ENCODE results near the gene IL17RD.

IL17RD gene

DNA sequence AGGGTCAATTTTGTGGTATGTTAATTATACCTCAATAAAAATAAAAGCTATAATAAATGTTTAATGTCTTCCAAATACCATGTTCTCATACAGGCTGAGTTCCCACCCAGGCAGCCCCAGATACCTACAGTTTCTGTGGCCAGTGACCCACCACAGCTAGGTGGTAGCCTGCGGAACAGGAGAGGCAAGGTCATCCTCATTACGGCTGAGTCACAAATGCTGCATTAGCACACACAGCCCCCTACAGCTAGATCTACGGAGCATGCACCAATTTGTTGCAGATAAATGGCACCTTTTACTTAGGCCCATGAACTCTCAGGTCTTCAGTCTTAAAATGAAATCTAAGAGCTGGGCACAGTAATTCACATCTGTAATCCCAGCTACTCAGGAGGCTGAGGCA lies 99.6 kb downstream of the IL17RD start:
- DNase-seq (ENCODE audit: low read depth in 2 of 2): no peak

GRCh38 chr3:57064572-57064971 lies 100.6 kb downstream of the IL17RD start:
- DNase-seq (ENCODE audit: low read depth in 2 of 2): no peak

DNA sequence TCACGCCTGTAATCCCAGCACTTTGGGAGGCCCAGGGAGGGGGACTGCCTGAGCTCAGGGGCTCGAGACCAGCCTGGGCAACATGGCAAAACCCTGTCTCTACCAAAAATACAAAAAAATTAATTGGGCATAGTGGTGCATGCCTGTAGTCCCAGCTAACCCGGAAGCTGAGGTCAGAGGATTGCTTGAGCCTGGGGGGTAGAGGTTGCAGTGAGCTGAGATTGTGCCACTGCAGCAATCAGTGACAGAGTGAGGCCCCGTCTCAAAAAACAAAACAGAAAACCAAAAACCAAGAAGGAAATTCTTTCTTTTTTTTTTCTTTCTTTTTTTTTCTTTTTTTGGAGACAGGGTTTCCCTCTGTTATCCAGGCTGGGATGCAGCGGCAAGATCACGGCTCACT lies 101.2 kb downstream of the IL17RD start:
- no peak for DNase-seq (ENCODE audit: low read depth in 2 of 2)

GRCh38 chr3:57063032-57063431 lies 102.1 kb downstream of the IL17RD start:
- no peak for DNase-seq (ENCODE audit: low read depth in 2 of 2)

DNA sequence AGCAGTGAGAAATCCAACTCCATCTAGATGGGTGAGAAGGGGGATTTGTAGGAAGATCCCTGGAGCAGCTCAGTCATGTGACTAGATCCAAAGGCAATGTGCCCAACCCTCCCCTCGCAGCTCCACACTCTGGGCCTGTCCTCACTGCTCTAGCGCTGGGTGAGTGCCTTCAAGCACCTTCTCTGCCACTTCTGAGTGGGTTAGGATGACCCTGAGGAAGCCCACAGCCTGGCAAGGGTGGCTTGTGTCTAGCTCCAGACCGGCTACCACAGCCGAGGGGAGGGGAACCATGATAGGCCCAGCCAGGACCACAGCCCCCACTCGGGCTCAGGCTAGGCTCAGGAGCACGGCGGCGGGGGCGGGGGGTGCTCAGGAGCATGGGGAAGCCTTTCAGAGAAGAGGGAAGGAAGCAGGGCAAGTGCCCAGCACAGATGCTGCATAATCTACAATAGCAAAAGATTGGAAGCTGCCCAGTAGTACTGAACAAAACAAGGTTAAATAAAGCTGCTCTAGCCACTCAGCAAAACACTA lies 103.0 kb downstream of the IL17RD start:
- no peak for DNase-seq (ENCODE audit: low read depth in 2 of 2)

- no peak for DNase-seq (ENCODE audit: low read depth in 2 of 2)
Measured at GRCh38 chr3:57061556-57061955, 103.6 kb downstream of the IL17RD start.

DNA sequence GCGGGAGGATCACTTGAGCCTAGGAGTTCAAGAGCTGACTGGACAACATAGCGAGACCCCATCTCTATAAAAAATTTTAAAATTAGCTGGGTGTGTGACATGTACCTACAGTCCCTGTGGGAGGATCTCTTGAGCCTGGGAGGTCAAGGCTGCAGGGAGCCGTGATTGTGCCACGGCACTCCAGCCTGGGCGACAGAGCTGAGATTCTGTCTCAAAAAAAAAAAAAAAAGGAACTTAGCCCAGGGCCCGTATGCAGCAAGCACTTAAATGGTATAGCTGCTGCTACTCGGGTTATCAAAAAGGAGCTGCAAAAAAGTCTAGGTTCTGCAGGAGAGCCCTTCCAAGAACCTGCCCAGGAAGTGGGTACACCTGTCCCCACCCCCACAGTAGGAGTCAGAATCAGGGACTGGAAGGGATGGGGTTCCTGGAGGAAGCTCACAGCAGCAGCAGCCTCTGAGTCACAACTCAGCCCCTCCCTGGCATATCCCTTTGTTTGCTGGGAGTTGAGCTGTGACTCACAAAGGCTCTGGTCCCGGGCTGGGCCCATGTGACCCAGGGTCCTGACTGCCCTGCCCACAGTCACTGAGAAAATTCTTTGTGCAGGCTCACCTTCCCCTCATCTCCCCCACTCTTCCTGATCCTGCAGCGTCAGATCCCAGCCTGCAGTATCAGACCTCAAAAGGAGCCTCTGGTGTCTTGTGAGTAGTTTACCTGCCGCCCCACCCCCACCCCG lies 104.9 kb downstream of the IL17RD start, which contains the start of gene SPATA12:
Gene SPATA12, plus strand, starts transcription at position 576 of the 733 bp plus-strand sequence. CDS start 13,031 bp downstream, outside the sequence.
- DNase-seq (ENCODE audit: low read depth in 2 of 2): no peak

DNA sequence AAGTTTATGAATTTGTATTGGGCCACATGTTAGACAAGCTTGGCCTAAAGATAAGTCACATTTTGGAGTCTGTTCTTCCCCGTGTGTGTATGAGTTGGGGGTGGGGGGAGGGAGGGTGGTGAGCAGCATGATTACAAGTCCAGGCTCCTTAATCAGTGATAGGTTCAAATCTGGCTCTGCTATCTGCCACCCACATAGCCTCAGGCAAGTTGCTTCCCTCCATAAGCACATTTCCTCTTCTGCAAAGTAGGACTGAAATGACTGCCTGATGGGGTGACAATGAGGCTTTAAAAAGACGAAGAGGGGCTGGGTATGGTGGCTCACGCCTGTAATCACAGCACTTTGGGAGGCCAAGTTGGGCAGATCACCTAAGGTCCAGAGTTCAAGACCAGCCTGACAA lies 105.7 kb downstream of the IL17RD start:
- DNase-seq (ENCODE audit: low read depth in 2 of 2): no peak

- no peak for DNase-seq (ENCODE audit: low read depth in 2 of 2)
Measured at GRCh38 chr3:57057351-57057750, 107.8 kb downstream of the IL17RD start.

GRCh38 chr3:57053122-57053521 lies 112.0 kb downstream of the IL17RD start:
- no peak for DNase-seq (ENCODE audit: low read depth in 2 of 2)

DNA sequence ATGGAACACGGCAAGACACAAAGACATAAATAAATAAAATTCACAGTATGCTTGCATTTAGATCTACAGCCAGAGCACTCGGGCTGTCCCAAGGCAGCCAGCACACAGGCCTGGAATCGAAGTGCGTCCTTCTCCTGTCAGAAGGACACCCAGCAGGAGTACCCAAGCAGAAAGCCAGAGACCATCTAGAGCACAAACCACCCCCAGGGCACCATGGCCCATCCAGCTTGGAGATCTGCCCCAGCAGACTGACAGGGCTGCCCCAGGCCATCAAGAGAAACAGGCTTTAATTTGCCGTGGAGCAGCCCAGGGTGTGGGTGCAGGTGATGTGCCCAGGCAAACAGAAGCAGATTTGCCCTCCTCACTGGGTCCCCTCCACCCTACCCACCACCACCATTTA lies 112.5 kb downstream of the IL17RD start:
- DNase-seq (ENCODE audit: low read depth in 2 of 2): no peak

GRCh38 chr3:57048728-57049127 lies 116.4 kb downstream of the IL17RD start:
- DNase-seq (ENCODE audit: low read depth in 2 of 2): no peak

DNA sequence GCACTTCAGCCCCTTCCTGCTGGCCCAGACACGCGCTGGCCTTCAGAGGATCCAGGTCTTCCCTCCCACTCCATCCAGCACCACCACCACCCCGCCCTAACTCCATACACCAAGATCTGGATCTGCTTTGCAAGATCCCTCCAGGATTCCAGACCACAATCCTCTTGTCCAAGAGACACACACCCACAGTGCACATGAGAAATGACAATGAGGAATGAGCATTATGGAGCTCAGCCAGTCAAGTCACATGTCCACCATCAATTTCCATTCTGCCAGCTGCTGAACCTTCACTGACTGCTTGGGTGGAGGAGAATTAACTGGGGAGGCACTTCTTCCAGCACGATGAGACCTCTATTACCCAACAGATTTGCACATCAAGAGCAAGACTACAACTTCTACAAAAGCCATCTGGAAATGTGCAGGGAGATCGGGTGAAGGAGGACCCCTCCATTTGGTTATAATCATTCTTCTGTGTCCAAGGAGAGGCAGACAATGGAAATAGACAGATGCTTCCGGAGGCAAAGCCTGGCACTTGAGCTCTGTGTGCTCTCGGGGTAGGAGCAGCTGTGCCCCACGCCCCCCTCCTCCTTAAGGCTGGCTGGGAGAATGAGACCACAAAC lies 117.0 kb downstream of the IL17RD start:
- DNase-seq (ENCODE audit: low read depth in 2 of 2): no peak

- DNase-seq (ENCODE audit: low read depth in 2 of 2): no peak
Measured at GRCh38 chr3:57046101-57046765, 118.9 kb downstream of the IL17RD start.

- no peak for DNase-seq (ENCODE audit: low read depth in 2 of 2)
Measured at GRCh38 chr3:57043518-57043917, 121.6 kb downstream of the IL17RD start.

DNA sequence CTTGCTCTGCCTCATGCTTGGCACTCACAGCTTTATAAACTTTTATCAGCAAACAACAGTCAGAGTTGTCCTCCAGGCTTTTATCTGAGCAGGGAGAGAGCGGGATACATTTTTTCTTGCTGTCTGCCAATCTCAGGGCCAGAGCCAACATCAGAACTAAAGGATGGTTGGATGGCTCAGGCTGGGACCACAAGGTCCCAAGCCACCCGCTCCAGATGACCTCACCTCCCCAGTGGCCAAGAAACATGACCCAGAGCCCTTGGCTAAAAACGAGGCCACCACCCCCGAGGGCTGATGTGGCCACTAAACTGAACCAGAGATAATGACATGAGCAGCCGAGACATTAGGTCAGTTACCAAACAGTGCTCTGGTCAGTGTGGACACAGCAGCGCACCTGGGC lies 123.5 kb downstream of the IL17RD start:
- no peak for DNase-seq (ENCODE audit: low read depth in 2 of 2)
